Stimulated activated CD4-positive, alpha-beta T cell treated with anti-CD3 and anti-CD28 coated beads, Interleukin-2, amount 100 ng/mL, for 48 hours (primary cell): ENCODE results near the gene C14orf132.

Experiments used
- DNase-seq, 2 donors: peaks; one replicate each; pipeline ENCODE4 v3.0.0-alpha.2; 2020

The C14orf132 gene

DNA sequence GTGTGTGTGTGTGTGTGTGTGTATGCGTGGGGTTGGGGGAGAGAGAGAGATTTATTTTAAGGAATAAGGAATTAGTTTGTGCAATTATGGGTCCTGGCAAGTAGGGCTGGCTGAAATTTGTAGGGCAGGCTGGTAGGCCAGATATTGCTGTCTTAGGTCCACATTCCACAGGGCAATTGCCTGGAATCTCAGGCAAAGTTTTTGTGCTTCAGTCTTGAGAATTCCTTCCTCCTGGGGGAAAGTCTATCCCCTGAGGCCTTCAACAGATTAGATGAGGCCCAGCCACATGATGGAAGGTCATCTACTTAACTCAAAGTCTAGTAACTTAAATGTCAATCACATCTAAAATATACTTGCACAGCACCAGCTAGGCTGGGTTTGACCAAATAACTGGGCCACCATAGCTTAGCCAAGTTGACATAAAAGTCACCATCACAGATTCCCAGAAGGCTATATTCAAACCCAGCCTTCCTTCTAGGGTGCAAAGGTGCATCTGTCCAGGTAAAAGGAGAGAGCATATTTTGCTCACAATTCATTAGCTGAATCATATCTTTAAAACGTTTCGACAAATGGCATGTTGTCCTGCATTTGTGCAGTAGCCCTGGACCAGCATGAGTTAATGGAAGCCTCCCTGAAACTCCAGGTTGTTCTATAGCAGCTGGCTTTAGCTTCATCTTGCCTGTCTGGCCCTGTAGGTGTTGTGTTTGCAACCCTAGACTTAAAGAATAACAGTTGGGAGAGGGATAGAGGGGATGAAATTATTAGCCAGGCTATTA lies 63.1 kb downstream of the C14orf132 start:
- no peak for DNase-seq

DNA sequence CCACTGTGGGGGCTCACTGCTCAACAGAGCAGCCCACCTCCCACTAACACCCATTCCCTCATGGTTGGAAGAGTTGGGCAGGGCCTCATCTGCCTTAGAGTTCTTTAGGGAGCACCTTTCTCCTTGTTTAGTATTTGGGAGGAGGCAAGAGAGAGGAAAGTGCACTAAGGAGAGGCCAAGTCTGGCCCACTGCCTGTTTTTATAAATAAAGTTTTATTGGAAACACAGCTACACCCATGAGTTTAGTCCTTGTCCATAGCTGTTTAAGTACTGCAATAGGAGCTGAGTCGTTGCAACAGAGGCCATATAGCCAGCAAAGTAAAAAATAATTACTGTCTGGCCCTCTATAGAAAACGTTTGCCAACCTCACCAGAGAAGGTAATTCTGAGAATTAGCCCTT lies 63.9 kb downstream of the C14orf132 start:
- no peak for DNase-seq

DNA sequence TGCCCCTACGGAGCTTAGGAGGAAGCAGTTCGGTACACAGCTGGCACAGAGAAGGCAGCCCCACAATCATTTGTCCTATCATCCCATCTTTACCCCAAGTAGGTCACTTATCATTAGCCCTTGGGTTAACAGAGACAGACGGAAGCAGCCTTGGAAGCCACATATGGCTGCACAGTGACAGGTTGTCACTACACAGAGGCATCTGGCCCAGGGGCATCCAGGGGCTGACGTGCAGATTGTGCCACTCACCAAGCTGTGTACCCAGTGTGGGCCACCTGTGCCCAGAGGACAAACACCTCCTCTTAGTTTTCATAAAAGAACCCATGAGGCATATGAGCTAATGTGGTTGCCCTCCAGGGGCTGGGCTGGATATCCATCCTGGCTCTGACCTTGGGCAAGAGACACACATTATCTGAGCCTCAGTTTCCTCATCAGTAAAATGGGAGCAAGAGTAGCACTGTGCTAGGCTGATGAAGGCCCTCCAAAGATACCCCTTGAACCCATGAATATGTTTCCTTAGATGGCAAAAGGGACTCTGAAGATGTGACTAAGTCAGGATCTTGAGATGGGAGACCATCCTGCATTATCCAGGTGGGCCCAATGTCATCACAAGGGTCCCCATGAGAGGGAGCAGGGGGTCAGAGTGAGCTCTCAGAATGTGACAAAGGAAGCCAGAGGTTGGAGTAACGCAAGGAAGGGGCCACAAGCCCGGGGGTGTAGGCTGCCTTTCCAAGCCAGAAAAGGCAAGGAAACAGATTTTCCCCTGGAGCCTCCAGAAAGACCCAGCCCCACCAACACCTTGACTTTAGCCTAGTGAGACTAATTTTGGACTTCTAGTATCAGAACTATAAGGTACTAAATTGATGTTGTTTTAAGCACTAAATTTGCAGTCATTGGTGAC lies 64.6 kb downstream of the C14orf132 start:
- DNase-seq, result no peak

DNA sequence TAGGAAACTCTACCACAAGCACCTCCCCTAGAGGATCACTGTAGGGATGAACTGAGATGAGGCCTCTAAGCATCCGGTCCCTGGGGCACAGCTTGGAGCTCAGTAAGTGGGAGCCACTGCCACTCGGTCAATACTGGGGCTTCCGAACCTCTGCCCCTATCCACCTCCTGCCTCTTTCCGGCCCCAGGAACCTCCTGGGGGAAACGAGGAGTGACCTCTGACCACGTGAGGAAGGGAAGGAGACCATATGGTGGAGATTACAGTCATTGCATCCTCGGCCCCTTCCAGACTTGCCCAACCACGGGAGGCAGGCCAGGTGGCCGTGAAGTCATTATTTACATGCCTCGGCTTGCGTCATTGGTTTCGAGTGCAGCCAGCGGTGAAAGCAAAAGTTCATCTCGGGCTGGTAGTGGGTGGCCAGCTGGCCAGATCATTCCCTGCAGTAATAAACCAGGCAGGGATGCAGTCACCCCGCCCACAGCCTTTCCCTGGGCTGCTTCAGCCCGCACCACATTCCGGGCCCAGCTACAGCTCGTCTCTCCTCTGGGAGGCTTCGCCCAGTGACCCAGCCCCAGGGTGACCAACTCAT lies 65.4 kb downstream of the C14orf132 start:
- DNase-seq, result no peak

DNA sequence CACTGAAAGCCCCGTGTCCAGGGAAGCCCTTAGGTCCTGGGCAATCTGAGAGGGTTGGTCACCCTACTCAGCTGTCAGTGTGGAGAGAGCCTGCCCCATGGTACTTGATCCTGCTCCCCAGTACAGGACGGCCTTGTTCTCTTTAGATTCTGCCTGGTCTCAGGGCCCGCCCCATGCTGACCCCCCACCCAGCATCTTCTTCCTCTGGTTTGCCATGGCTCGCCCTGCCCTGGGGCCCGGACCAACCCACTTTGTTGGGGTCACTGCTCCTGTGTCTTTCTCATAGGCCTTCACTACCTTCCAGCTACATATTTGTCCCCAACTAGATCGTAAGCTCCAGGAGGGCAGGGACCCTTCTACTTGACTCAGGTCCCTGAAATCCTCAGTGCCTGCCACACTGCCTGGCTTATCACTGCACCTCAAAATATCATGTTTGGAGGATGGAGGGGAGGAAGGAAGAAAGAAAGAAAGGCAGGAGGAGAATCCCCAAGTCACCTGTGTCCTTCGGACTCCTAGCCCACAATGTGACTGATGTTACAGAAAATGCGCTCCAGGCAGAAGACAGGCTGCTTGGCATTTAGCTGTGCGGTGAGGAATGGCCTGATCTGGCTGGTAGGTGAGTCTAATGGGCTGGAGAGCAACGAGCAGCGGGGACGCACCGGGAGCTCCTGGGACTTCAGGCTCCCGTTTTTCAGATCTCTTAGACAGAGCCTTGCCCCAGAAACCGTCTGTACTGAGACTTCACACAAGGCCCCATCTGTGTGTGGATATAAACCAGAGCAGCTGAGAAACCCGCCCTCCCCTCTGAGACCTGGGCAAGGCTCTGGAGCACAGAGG lies 66.1 kb downstream of the C14orf132 start:
- no peak for DNase-seq

DNA sequence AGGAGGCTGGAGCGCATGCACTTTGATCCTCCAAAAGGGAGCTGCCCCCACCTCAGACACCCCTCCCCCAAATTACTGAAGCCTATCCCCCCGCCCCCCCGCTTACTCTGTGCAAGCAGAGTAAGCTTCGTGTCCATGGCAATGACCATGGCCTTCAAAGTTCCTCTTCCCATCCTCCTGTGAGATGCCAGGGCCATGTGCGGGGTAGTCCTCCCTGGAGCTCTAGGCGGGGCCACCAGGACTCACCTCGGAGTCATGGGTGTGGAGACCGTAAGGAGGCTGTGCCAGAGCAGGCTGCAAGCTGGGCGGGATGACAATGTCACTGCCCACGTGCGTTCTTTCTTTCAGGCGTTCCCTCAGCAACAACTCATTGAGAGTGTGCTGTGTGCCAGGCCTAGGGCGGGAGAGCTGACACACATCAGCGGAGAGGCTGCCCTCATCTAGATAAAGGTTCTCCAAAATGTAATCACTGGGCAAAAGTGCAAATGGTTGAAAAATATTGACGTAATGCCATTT lies 66.8 kb downstream of the C14orf132 start:
- no peak for DNase-seq

DNA sequence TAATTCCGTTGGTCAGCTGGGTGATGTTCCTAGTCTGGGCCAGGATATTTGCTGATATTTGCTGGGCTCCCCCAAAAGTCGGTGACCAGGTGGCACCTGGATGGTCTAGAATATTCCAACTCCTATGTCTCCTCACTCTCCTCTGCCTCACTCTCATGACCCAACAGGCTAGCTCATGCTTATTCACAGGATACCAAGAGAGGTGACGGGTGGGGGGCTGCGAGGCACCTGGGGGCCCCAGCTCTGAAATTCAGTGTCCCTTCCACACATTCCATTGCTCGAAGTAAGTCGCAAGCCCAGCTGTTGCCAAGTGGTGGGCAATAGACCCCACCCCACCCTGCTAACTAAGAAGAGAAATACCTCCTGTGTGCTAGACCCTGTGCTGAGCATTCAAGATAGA lies 67.7 kb downstream of the C14orf132 start:
- DNase-seq, result no peak

DNA sequence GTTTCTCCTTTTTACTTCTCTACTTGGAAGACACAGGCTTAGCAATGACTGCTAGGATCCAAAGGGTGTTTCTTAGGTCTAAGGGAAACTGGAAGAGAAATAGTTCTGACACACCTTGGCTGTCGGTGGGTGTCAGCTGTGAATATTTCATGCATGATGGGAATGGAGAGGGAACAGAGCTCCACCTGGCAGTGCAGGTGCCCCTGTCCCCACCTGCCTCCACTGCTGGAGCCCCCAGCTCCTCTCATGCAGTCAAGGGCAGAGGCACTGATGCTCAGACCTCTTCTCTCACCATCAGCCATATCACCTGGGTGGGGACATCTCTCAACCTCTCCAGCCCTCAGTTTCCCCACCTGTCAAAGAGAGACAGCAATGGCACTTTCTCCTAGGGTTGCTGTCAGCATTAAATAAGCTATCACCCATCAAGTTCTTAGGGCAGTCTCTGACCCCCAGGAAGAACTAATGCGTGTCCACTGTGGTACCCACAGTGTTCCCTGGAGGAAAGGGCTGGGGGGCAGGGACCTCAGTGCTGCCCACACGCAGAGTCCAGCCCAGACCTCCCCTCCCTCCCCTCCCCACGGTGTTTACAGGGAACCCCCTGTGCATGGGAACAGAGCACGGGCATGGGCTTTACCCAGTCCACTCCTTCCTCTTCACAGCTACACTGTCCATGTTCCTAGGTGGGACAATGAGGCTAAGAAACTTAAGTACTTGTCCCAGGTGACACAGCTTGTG lies 69.1 kb downstream of the C14orf132 start:
- no peak for DNase-seq

DNA sequence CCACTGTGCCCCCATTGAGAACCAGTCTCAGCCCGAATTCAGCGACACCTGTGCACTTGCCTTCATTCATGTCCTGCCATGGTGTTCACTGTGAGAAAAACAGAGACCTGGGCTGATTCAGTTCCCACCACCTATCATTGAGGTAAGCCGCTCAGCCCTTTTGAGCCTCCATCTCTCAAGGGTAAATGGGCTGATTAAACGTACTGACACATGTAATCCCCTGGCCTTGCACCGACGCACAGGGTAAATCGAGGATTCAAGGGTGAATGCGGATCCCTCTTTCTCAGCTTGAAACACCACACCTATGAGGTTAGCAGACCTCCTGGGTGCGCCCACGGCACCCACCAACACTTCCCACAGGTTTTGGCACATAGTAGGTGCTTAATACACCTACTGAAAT lies 69.7 kb downstream of the C14orf132 start:
- no peak for DNase-seq

DNA sequence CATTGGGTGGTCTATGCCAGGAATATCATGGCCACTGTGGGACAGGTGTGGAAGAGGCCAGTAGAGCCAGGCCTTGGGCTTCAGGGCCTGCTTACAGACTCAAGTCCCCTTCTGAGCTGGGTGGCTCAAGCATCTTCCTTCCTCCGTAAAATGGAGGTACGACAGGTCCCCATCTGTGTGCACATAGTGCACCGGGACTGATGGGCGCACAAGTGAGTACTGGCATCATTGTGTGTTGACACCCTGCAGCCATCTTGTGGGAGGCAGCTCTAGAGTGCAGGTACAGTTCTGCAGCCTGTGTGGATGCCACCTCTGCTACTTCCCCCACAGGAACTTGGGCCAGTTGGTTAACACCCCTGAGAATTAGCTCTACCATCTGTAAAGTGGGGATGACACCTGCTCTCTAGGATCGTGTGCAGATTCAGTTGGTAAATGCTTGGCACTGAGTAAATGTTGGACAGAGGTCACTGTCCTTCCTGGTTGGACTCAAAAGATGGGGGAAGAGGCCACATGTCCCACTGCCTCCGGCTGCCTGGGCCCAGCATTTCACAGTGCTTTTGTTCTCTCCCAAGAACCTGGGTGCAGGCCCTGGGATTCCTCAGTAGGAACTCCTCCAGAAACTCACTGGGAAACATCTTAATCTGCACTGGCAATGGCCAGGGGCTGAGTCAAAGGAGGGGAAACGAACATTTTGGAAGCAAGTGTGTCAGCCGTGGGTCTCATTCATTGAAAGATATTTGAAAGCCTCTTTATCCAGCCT lies 70.6 kb downstream of the C14orf132 start:
- no peak for DNase-seq

DNA sequence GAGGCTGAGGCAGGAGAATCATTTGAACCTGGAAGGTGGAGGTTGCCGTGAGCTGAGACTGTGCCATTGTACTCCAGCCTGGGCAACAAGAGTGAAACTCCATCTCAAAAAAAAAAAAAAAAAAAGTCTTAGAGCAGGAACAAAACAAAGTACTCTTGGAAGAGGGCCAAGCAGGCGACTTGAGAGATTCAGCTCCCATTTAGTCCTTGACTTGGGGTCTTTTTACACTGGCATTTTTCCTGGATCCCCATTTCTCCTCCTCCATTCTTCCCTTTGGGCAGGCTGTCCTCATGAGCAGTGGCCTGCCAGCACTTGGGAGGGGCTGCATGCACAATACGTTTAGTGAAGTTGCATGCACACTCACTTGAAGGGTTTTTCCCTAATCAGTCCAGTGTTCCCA lies 72.9 kb downstream of the C14orf132 start:
- DNase-seq, result no peak

DNA sequence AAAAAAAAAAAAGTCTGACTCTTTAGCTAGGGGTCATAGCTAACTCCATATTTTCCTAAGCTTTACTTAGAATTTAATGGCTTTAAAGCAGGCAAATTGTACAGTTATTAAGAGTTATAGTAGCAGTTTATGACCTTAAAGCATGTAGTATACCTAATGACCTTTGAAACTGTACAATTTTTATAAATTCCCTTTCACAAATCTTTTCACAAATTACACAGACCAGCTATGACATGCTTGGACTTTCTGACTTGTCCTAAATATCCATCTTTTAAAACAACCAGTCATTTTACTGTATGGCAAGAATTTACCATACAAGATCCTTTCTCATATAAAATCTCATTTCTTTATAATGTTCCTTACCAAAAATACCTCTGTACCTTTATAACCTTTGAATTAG lies 74.8 kb downstream of the C14orf132 start:
- no peak for DNase-seq

DNA sequence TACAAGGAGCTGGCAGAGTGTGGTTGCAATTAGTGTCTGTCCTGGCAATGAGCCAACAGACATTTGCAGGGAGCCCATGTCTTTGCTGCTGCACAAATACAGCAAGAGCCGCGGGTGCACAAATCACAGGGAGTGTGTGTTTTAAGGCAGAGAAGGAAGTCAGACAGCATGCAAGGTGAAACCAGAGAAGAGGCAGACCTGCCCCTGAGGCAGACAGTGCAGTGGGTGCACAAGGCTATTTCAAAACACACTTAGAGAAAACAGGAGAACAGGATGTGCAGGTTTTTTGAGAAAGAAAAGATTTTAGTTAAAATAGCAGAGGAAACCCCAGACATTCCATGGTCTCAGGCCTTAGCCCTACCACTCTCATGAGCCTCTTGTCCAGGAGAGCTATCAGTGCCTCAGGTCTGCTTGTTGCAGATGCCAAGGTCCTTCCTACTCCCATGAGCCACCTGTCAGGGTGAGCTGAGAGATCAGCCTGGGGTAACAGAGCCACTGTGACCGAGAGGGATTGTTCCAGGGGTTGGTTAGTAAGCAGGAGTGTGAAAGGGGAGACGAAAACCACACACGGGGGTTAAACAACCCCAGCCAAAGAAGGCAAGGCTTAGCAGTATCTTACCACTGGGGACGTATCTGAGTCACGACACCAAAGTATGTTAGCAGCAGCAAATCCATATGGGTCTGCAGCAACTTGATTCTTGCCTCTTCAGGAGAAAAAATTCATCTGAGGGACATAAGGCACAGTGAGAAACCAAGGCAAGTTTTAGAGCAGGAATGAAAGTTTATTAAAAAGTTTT lies 78.1 kb downstream of the C14orf132 start:
- no peak for DNase-seq

DNA sequence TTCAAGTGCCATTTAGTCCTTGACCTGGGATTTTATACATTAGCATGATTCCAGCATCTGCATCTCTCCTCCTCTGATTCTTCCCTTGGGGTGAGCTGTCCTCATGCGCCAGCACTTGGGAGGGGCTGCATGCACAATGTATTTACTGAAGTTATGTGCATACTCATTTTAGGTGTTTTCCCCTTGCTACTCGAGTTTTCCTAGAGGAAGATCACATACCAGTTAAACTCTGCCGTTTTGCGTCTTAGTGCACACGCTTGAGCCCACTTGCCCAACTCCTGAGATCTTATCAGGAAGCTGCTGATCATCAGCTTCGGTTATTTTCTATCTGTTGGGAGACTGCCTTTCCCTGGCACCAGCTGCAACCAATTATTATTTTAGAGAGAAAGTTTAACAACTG lies 78.8 kb downstream of the C14orf132 start:
- DNase-seq, result no peak

DNA sequence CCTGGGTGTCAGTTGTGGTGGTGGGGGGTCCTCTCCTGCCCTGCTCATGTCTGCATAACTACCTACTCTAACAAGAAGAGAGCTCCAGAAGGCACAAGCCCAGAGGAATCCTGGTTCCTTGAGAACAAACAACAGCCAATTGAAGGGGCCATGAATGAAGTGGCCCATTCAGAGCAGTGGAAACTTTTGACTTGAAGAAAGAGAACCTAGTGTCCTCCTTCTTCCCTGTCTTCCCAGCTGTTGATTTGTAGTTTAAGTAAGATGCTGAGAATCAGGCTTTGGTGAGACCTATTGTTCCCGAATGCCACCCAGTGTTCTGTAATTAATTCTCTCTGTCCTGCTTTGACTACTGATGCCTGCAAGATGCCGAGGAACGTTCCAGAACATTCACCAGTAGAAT lies 79.2 kb downstream of the C14orf132 start:
- DNase-seq, result no peak

DNA sequence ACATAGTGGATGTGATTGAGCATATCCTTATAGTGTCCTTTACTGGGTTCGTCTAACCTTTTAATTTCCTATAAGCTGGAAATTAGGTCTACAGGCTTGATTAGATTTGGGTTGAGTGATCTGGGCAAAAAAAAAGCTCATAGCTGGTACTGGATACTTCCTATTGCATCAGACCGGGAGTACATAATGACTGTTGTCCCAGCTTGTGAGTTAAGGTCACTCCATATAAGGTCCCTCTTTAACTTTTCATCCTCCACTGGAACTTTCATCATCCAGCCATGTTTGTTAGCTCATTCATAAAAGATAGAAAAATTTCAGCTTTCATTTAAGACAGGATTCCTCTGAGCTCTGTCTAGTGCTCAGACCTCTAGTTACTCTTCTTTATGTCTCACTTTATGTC lies 80.8 kb downstream of the C14orf132 start:
- DNase-seq, result no peak

DNA sequence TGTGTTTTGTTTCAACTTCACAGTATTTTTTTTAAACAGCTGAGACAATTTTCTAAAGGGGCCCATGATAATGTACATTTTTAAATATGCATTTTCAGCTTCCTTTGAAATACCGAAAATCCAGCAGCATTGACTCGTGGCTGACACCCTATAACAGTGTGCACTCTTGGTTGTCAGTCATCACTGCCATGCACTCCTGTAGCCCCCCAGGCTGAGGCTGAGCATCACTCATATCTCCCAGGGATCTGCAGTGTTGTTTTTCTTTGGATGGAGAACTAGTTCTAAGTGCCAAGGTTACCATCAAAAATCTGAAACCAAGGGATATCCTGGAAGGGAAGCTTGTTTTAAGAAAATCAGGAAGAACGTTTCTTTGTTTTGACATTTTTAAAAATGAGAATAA lies 81.2 kb downstream of the C14orf132 start:
- no peak for DNase-seq

DNA sequence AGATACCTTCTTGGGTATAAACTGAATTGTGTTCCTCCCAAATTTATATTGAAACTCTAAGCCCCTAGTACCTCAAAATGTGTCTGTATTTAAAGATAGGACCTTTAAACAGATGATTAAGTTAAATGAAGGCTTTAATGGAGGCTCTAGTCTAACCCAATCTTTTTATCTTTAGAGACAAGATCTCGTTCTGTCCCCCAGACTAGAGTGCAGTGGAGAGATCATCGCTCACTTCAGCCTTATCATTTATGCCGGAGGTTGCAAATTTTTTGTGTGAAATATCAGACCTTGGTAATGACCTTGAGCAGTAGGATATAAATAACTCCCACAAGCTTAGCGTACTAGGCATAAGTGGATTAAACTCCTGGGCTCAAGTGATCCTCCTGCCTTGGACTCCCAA lies 81.8 kb downstream of the C14orf132 start:
- DNase-seq, result no peak

DNA sequence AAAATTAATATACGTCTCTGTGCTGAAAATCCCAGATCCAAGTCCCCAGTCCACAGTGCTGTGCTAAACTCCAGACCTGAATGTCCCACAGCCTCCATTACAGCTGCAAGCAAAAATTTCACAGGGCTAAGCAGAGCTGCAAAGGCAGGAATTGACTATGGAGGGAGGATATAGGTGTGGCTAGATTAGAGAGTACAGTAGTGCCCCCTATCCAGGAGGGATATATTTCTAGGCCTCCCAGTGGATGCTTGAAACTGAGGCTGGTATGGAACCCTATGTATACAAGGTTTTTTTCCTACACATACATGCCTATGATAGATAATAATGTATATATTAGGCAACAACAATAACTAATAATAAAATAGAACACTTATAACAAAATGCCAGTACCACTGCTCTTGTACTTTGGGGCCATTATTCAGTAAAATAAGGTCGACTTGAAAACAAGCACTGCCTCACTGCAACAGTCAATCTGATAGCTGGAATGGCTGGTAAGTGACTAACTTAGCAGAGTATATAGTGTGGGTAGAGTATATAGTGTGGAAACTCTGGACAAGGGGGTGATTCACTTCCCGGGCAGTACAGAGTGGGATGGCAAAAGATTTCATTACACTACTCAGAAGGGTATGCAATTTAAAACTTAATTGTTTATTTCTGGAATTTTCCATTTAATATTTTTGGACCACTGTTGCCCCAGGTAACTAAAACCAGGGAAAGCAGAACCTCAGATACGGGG lies 82.7 kb downstream of the C14orf132 start:
- DNase-seq, result no peak

DNA sequence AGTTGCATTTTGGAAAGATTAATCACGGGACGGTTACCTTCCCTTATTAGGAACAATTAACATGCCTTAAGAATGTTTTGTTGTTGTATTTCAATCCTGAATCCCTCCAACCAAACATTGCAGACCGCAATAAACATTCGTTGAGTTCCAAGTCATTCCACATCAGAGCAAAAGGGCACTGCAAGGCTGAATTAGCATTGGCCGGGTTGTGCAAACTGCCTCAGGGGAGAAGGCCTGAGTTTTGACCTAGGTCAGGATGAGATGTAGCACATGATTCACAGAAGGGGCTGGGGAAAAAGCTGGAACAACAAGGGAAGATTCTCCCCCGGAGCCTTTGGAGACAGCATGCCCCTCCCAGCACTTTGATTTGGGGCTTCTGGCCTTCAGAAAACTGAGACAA lies 83.3 kb downstream of the C14orf132 start:
- DNase-seq, result no peak
